EL (cell line): ENCODE results near the gene LRP8.

Experiments used
- DNase-seq: peaks from one replicate; pipeline ENCODE4 v3.0.0-alpha.2; 2016

LRP8 gene

DNA sequence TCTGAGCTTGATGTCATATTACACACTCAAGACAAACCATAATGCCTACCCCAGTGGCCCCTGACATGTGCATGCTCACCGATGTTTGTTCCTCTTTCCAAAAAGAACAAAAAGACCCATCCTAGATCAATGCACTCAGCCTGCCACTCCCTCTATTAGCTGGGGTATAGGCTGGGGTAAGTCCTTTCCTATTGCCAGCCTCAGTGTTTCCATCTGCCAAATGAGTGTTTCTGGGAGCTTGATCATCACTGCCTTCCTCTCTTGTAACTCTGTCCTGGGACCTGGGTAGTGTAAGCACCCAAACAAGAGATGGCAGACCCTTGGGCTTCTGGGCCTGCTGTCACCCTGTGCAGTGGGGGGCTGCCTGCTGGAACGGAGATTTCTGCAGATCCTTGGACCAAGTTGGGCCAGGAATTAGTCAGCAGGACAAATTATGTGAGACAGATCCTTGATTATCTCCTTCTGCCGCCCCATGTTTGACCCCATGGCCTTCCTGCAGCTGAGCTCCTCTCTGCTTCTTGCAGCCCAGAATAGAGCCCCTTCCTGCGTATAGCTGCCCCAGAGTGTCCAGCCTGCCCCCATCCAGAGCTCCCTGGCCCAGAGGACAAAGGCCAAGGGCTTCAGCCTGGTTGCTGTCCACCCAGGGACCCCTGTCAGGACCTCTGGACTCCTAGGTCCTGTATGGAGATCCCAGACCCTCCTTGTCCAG, 31.5 kb upstream of the LRP8 start:
- no peak for DNase-seq

DNA sequence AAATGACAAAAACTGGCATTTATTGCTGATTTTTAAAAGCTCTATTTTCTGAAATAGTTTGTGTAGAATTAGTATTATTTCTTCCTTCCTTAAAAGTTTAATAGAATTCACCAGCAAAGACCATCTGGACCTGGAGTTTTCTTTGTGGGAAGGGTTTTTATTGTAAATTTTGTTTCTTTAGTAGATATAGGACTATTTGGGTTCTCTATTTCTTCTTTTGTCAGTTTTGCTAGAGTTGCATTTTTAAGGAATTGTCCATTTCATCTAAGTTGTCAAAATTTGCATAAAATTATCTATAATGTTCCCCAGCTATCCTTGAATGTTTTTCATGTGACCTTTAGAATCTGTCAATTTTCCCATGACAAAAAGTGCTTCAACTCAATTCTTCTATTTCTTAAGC, 28.8 kb upstream of the LRP8 start:
- DNase-seq, result no peak

DNA sequence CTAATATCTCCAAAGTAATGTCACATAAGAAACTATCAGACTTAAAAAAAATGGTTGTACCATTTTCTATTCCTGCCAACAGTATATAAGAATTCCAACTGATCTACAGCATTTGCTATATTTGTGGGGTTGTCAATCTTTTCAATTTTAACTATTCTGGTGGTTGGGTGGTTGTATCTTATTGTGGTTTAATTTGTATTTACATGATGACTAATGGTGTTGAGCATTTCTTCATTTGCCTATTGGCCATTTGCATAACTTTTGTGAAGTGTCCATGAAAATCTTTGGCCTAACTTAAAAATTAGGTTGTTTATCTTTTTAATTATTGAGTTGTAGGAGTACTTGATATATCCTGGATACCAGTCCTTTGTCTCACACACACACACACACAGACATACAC, 26.2 kb upstream of the LRP8 start:
- no peak for DNase-seq

DNA sequence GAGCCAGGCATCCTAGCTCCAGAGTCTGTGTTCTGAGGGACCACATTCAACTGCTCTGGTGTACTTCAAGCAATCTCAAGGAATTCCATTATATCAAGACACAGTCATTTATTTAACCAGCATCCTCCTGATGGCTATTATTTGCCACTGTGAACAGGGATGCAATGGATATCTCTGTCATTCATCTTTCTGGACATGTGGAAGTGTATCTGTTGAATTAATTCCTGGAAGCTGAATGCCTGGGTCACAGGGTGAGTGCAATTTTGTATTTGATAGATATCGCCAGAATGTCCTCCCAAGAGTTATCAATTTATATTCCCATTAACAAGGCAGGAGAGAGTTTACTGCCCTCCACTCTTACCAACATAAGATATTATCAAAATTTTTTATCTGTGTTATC, 24.7 kb upstream of the LRP8 start:
- no peak for DNase-seq

DNA sequence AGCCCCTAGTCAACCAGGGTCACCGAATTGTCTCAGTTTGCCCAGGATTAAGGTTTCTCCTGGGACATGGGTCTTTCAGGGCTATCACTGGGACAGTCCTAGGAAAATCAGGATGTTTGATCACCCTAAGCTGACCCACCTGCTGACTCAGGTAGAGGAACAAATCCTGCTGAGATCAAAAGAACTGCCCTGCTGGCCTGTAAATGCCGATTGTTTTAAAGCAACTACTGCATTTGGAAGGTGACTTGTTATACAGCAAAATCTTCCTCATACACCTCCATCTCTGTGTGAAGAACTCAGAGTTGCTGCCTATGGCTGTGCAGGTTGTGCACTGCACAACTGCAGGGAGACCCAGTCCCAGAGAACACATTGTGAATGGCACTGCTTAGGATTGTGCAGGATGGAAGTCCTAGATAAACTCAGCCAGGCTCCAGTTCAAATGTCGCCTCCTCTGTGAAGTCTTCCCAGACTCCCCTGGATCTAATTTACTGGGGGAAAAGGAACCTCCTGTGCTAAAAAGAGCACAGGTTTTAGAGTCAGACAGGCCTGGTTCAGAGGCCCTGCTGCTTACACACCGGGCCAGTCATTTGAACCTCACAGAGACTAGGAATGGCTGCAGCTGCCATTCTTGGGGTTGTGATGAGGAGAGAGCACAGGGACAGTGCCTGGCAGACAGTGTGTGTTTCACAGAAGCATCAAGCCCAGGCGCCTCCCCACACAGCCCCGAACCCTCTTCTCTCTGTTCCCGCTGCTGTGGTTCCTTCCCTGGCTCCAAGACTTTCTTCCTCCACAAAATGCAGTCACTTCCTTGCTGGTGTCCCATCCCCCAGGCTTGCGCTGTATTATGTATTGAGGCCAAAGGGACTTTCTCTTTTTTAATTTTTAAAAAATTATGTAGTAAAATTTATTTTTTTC, 23.2 kb upstream of the LRP8 start:
- DNase-seq, result no peak

DNA sequence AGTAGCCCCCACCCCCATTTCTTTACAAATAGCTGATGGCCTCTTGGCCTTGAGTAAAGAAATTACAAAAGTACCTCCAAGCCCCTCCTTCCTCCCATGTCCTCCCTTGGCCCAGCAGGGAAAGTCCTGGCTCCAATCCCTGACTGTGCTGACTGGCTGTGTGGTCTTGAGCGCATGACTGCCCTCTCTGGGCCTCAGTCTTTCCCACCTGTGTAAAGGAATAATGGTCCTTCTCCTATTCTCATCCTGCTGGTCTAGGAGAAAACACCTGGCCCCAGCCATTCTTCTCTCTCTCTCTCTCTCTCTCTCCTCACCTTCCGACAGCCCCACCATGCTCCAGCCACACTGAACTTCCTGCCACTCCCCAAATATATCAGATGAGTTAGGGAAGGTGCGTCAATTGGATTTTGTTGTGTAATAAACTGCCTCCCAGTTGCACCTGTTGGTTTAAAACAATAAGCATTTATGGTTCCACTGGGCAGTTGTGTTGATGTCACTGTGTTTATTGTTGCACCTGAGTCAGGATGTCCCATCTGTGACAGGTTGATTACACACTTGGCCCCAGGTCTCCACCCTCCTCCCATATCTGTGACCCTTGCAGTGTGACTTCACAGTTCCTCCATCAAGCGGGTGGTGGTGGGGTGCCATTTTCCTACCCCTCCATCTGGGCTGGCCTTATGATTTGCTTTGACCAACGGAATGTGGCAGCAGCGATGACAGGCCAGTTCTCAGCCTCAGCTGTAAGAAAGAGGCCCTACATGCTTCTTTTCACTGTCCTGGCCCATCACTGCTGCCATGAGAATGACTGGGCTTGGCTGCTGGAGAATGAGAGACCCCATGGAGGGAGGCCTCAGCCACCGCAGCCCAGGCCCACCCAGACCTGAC, 22.3 kb upstream of the LRP8 start:
- DNase-seq, result no peak

DNA sequence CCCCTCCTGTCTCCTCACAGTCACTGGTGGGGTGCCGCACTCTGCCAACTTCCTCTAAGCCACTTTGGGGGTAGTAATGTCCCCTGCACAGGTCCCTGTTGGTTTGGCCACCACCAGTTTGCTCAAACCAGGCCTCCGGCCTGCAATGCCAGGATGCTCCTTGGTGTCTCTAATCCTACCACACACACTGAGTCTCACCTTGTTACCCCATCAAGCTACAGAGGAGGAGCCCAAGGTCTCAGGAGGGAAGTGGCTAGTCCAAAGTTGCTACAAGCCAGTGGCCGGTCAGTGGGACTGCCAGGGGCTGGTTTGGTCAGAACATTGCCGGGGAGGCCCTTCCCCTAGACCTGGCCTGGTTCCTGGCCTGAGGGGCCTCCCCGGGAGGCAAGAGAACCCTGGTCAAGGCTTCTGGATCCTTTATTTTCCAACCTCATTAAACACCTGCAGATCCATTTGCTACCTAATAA, 21.5 kb upstream of the LRP8 start:
- DNase-seq, result no peak

DNA sequence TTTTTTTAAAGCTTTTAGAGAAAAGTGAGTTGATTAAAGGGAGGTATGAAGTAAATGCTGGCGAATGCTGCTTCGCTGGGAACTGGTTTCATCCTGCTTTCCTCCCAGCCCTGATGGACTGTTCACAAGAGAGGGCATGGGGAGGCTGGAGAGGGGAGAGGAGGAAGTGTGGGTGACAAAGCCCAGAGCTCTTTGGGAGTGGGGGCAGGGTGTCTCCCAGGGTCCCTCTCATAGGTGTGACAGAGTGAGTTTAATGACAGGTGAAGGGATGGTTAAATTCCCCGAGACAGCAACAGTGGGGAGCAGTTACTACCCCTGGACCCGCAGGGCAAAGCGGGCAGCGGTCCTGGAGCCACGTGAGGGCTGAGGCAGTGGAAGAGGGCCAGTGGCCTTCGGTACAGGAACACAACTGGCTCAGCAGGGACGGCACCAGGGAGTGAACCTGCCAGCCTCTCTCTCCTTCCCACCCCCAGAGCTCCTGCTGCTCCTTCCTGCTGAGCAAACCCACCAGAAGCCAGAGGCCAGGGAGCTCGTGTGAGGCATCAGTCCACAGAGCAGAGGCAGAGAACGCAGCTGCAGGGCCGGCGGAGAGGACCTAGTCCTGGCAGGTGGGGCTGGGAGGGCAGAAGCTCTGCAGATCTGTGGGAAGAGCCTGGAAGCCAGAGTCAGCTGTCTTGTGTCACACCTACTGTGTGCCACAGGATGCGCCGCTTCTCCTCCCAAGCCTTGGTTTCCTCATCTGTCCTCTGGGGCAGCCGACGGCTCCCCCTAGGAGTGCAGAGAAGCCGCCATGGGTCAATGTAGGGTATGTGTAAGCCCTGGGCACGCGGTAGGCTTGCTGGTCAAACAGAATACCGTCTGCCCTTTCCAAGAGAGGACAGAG, 20.9 kb upstream of the LRP8 start:
- no peak for DNase-seq

DNA sequence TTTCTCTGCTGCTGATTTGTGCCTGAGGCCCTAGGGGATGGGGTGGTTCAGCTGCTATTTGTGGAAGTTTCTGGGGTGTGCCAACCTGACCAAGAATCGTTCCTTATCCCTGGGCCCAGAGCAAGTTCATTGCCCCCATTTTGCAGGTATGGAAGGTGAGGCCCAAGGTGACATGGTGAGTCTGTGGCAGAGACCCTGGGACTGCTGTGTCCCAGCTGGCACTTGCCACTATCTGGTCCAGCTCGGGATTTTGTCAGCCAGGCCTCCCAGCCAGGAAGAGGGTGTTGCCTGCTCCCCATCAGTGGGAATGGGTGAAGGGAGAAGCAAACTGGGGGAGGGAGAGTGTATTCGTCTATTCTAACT, 18.9 kb upstream of the LRP8 start:
- no peak for DNase-seq

DNA sequence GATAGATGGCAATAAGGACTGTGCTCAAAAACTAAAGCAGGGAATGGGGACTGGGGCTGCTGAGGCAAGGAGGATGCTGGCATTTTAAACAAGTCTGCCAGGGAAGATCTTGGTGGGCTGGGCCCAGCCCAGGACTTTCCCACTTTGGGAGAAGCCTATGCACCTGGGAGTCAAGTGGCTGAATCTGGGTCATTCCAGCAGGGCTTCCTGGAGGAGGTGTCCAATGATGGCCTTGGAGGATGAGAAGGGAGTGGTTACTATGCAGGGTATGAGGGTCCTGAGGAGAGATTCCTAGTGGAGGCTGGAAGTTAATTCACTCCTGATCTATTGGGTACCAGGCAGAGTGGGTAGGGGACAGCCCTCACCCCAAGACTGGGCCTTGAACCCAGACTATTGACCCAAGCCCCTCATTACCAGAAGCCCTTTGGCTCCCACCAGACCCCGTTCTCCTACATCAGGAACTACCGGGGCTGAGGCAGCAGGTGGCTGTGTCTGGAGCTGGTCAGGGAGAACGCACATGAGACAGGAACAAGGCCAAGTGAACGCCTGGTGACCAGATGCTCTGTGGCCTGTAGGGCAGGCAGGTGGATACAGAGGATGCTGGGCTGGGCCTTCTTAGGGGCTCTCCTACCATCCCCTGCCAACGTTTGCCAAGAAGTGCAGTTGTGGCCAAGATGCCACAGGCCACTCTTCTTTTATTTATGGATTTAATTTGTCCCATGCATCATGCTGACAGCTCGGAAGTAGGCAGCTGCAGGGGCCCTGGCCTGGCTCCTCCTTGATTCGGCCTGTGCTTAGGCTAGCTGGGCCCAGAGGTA, 18.3 kb upstream of the LRP8 start:
- DNase-seq, result no peak

DNA sequence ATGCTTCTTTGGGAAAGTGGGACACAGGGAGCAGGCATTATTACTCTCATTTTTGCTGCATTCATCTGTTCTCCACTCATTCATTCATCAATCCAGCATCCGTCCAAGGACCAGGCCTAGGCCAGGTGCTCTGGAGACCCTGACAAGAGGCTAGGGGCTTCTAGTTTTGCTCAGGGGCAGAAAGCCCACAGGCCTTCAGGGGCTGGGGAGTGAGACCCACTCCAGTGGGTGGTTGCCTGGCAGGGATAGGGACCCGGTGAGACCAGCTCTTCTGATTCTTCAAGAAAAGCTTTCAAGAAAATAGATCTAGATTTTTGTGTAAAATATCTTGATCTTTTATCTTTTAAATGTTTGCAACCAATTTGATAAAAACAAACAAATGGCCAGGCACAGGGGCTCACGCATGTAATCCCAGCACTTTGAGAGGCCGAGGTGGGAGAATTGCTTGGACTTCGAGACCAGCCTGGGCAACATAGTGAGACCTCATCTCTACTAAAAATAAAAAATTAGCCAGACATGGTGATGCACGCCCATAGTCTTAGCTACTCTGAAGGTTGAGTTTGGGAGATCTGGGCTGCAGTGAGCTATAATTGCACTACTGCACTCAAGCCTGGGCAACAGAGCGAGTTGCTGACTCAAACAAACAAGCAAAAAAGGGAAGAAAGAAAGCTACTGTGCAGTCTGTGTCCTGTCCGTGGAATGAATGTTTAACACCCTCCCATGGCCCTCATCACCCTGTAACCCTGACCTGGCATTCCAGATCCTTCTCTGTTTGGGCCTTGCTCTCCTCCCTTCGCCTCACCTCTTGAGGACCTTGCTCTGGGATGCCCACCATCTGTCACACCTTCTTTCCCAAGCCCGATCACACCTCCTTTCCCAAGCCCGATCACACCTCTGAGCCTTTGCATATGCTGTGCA, 17.3 kb upstream of the LRP8 start:
- DNase-seq, result no peak

DNA sequence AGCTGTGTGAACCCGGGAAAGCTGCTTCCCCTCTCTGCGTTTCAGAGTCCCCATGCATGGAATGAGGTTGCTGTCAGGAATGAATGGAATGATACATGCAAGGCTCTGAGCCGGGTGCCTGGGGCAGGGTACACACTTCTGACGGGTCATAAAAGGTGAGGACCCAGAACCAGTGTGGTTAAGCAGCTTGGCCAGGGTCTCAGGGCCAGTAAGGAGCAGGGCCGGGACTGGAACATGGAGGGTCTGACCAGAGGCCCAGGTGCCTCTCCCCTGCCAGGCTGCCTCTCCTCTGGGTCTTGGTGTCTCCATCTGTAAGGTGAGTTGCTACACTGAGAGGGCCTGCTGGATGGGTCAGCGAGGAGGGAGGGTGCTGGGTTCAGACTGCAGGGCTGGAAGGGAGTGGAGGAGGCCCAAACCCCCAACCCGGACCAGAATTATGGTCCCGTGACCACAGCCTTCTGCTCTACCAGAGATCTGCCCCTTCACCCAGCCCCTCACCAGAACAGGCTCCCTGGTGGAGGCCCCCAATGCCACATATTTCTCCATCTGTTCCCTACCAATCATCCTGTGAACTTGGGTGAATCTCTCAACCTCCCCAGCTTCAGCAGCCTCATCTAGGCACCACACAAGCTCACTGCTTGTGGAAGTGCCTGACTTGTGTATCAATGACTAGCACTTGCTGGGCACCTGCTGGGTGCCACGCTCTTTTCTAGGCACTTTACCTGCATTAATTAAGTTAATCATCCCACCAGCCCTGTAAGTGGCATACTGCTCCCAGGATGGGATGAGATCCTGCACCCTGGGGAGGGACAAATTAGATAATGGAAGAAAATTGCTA, 16.2 kb upstream of the LRP8 start:
- peak; percentile 75 for DNase-seq

DNA sequence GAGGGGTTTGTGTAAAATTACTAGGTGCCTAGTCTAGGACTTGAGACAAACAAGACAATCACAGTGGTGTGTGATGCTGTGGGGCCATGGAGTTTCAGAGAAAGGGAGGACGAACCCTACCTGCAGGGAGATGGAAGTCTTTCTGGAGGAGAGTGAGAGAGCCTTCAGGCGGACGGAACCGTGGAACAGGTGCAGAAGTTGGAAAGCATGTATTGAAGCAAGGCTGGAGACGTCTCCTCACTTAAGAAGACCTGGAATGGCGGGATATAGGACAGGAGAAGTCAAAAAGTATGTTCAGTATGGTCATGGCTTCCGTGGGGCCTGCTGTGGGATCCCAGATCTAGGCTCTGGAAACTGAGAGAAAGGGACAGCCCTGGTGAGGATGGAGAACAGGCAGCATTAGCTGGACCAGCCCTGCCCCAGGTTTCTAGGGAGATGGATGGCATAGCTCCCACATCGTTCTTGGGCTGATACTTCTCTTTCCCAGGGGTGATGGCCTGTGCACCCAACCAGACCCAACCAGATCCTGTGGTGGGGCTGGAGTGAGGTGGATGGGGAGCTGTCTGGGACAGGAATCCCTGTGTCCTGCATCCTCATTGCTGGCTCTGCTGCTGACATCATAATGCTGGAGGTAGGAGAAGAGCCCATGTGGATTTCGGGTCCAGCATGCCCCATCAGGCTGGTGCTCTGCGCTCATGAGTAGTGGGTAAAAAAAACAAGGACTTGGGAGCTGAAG, 15.0 kb upstream of the LRP8 start:
- DNase-seq, result no peak

DNA sequence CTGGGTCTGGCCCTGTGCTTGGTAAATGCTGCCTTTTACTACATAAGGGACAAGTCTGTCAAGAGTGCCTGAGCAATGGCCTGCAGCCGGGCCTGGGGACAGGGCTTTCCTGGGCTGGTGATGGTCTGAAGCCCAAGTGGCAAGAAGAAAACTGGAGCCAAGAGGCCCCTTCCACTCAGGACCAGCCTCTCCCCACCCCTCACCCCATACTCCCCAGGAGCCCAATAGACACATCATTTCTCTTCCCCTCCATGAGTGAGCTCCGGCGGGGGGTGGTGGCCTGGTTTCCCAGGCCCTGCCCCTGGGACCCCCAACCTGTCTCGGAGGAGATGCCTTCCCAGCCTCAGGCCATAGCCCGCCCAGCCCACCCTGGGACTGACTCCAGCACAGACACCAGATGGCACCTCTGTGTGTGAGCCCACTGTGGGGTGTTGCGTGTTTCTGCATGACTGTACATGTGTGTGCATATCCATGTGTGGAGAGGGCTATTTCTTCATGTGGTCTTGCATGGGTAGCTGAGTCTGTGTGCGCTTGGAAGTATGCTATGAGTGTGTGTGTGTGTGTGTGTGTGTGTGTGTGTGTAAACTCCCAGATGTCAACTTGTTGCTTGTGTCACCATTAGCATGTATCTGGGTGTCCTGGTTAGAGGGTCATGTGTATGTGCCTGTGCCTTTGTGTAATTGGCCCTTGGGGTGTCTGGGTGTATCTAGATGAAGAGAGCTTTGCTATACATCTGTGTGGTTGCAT, 14.3 kb upstream of the LRP8 start:
- no peak for DNase-seq

DNA sequence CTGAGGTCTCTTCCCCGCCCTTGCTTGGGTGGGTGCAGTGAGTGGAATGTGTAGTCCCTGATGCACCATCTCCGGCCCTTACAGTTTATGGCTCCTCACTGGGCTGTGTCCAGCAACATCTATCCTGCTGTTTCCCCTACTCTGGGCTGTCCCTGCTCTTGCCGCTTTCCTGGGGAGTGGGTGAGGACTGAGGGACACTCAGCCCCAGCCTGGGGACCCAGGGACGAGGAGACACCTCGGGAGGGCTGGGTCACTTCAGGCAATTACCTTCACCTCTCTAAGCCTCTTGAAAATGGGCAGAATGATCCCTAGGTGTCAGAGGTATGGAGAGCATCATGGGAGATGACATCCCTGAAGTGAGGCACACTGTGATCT, 13.6 kb upstream of the LRP8 start:
- no peak for DNase-seq

DNA sequence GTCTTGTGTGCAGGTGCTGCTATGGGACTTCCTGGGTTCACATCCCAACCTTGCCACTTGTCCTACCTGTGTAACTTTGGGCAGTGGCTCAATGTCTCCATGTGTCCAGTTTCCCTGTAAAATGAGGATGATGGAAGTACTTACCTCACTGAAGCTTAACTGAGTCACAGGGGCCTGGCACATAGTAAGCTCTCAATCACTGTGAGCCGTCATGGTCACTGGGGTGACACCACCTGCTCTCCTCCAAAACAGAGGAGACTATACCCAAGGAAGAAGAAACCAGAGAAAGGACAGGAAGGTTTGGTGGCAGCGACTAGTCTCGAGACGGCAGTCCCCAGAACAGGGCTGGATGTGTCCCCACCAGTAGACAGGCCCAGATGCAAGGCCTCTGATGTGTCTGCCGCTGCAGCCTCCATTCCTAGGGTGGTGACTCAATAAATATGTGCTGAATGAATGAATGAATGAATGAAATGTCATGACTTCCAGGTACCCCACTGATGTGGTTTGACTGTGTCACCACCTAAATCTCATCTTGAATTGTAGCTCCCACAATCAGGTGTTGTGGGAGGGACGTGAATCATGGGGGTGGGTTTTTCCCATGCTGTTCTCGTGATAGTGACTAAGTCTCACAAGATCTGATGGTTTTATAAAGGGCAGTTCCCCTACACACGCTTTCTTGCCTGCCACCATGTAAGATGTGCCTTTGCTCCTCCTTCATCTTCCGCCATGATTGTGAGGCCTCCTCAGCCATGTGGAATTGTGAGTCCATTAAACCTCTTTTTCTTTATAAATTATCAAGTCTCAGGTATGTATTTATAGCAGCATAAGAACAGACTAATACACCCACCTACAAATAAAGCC, 13.0 kb upstream of the LRP8 start:
- no peak for DNase-seq
